Endodermal cell (in vitro differentiated cells): ENCODE results near the gene ALAD. TPM values are rescaled to one million over a fixed set of nuclear protein-coding genes. Genes with fewer than 3 reads are reported as not detected.
"Not testable (repeated sequence)": the region's sequence is repeated elsewhere in the genome, so short reads cannot be mapped to it uniquely, and the experiment has no call there.

ENCODE experiments used
- DNase-seq: peaks from one replicate; pipeline ENCODE4 v3.0.0-alpha.2; 2017
- H3K27ac ChIP-seq: 2 replicates; pipeline ENCODE4 v1.5.1; 2013; ENCODE audit warnings: mild to moderate bottlenecking, low read depth, low read length, moderate library complexity
- H3K27me3 ChIP-seq: 2 replicates; pipeline ENCODE4 v1.6.1; 2013; ENCODE audit warnings: mild to moderate bottlenecking, low read length, moderate library complexity; ENCODE audit not compliant: insufficient read depth, control insufficient read depth, poor library complexity, severe bottlenecking
- H3K36me3 ChIP-seq: 2 replicates; pipeline ENCODE4 v1.7.0; 2013; ENCODE audit warnings: mild to moderate bottlenecking, low read length, moderate library complexity; ENCODE audit not compliant: control insufficient read depth, insufficient read depth
- H3K4me1 ChIP-seq: one replicate; pipeline ENCODE4 v1.7.0; 2013; ENCODE audit warnings: low read length; ENCODE audit not compliant: control insufficient read depth, insufficient read depth
- H3K4me3 ChIP-seq: 2 replicates; pipeline ENCODE4 v1.5.1; 2013; ENCODE audit warnings: mild to moderate bottlenecking, low read length, moderate library complexity
- H3K9ac ChIP-seq: 2 replicates; pipeline ENCODE4 v1.6.1; 2013; ENCODE audit warnings: mild to moderate bottlenecking, low read length, moderate library complexity; ENCODE audit not compliant: poor library complexity, severe bottlenecking; ENCODE audit errors: extremely low read depth
- H3K9me3 ChIP-seq: 2 replicates; pipeline ENCODE4 v1.6.1; 2013; ENCODE audit warnings: mild to moderate bottlenecking, low read length, moderate library complexity; ENCODE audit not compliant: control insufficient read depth
- H3K27ac Mint-ChIP-seq: 2 replicates; pipeline ENCODE4 v1.8.0; 2020; ENCODE audit warnings: mixed read lengths
- H3K27me3 Mint-ChIP-seq: 2 replicates; pipeline ENCODE4 v1.8.0; 2021; ENCODE audit warnings: mild to moderate bottlenecking, mixed read lengths; ENCODE audit not compliant: insufficient read depth
- H3K36me3 Mint-ChIP-seq: 2 replicates; pipeline ENCODE4 v1.8.0; 2020; ENCODE audit warnings: low read depth, mixed read lengths
- H3K4me1 Mint-ChIP-seq: 2 replicates; pipeline ENCODE4 v1.8.0; 2020; ENCODE audit warnings: mixed read lengths
- H3K4me3 Mint-ChIP-seq: 2 replicates; pipeline ENCODE4 v1.8.0; 2020; ENCODE audit warnings: mild to moderate bottlenecking, moderate library complexity, mixed read lengths
- H3K9me3 Mint-ChIP-seq: 2 replicates; pipeline ENCODE4 v1.8.0; 2020; ENCODE audit warnings: mild to moderate bottlenecking, mixed read lengths
- WGBS, 2 experiments: methylation state at CpG; one replicate each; pipeline versions ENCODE4 v1.1.5 to v1.1.7; 2013; ENCODE audit warnings: missing lambda C conversion rate in 2 of 2, mixed read lengths in 1 of 2; ENCODE audit not compliant: insufficient coverage in 1 of 2, insufficient read length in 1 of 2; 5-methylcytosine and 5-hydroxymethylcytosine counted together
- total RNA-seq, 2 donors: library from RNA; stranded (reverse); fragmentation: NEBNext Ultra II Directional in 1 of 2; extraction: Animal tissue kit (Norgen Biotek cat#: 25700) in 1 of 2; gene quantifications; 2 replicates in 1 of 2; 3 replicates in 1 of 2; pipeline ENCODE4 v1.2.1, GENCODE V29; 2021
- TF ChIP-seq, protein P1 (sequence below): fragments of 200-600 bp; sonication (generic); conservative IDR thresholded peaks from 2 replicates; pipeline ENCODE4 v1.5.0; 2021; ENCODE audit warnings: antibody characterized with exemption, mild to moderate bottlenecking

Gene ALAD
- total RNA-seq, 2 donors from 2014 or later, result 40.4 to 51.9 TPM

- WGBS, 2 experiments, result 48 to 62% methylated on average over 10 of the region's 10 CpGs
- DNase-seq, result no peak
- H3K27me3 ChIP-seq, result no peaks in the 10 kb centered on the region
- Mint-ChIP-seq H3K9me3 (no peaks in the 10 kb centered on the region), H3K36me3 (peaks cover 24% of the 10 kb centered on the region), H3K4me1 (peaks cover 19% of the 10 kb centered on the region), H3K4me3 (peak overlapping the region; percentile 98), H3K27ac (peak overlapping the region; percentile 100), H3K27me3 (no peaks in the 10 kb centered on the region)
- peak overlapping the region; percentile 83 for H3K9ac ChIP-seq
- H3K4me3 ChIP-seq, result peak overlapping the region; percentile 89
- no peak overlapping the region for H3K27ac ChIP-seq
- no peaks in the 10 kb centered on the region for H3K9me3 ChIP-seq
- peaks cover 20% of the 10 kb centered on the region for H3K36me3 ChIP-seq
- peaks cover 3% of the 10 kb centered on the region for H3K4me1 ChIP-seq
- TF ChIP-seq, protein P1, sequence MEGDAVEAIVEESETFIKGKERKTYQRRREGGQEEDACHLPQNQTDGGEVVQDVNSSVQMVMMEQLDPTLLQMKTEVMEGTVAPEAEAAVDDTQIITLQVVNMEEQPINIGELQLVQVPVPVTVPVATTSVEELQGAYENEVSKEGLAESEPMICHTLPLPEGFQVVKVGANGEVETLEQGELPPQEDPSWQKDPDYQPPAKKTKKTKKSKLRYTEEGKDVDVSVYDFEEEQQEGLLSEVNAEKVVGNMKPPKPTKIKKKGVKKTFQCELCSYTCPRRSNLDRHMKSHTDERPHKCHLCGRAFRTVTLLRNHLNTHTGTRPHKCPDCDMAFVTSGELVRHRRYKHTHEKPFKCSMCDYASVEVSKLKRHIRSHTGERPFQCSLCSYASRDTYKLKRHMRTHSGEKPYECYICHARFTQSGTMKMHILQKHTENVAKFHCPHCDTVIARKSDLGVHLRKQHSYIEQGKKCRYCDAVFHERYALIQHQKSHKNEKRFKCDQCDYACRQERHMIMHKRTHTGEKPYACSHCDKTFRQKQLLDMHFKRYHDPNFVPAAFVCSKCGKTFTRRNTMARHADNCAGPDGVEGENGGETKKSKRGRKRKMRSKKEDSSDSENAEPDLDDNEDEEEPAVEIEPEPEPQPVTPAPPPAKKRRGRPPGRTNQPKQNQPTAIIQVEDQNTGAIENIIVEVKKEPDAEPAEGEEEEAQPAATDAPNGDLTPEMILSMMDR, result no peak
These were observed 8.4 kb upstream of the ALAD start for GRCh38 chr9:113409481-113409880.

- WGBS, 2 experiments, result 61 to 74% methylated on average over 6 to 7 of the region's 7 CpGs
- H3K4me3 Mint-ChIP-seq, H3K27ac ChIP-seq: not testable (repeated sequence)
These were observed 5.9 kb upstream of the ALAD start for GRCh38 chr9:113406873-113407511.

GRCh38 chr9:113406353-113406752, 5.3 kb upstream of the ALAD start:
- H3K36me3 Mint-ChIP-seq, result peaks cover 24% of the 10 kb centered on the region
- peaks cover 18% of the 10 kb centered on the region for H3K4me1 Mint-ChIP-seq
- H3K27ac Mint-ChIP-seq, result peak overlapping the region; percentile 1
- H3K27ac ChIP-seq, H3K9ac ChIP-seq, H3K4me3 ChIP-seq, H3K4me3 Mint-ChIP-seq, H3K27me3 ChIP-seq, DNase-seq, H3K9me3 Mint-ChIP-seq, H3K27me3 Mint-ChIP-seq, H3K4me1 ChIP-seq, H3K9me3 ChIP-seq: not testable (repeated sequence)
- WGBS, 2 experiments, result 92 to 96% methylated on average over 4 to 9 of the region's 9 CpGs
- H3K36me3 ChIP-seq, result peaks cover 20% of the 10 kb centered on the region

More at GRCh38 chr9:113406873-113407511, 5.9 kb upstream of the ALAD start:
- H3K4me1 Mint-ChIP-seq, result peaks cover 19% of the 10 kb centered on the region
- not testable (repeated sequence) for H3K27me3 ChIP-seq, H3K27me3 Mint-ChIP-seq, H3K9me3 Mint-ChIP-seq, H3K4me3 ChIP-seq, H3K4me1 ChIP-seq, H3K9ac ChIP-seq, H3K9me3 ChIP-seq
- DNase-seq, result peak; percentile 89
- H3K36me3 Mint-ChIP-seq, result peaks cover 24% of the 10 kb centered on the region
- peaks cover 20% of the 10 kb centered on the region for H3K36me3 ChIP-seq
- peak overlapping the region; percentile 1 for H3K27ac Mint-ChIP-seq
- TF ChIP-seq, protein P1, result peak; percentile 85
